ENCODE measurements around the gene MMEL1.

GRCh38 chr1:2595812-2596529, 36.8 kb downstream of the MMEL1 start:
- TF ChIP-seq POLR2A (IDR thresholded peaks at IDR 0.05): no peak
- TF ChIP-seq CTCF (IDR thresholded peaks at IDR 0.05): no peak

All from heart left ventricle (tissue), 13 donors.